PC-3 (cell line): ENCODE results near the gene ARHGAP23. TPM values are rescaled to one million over a fixed set of nuclear protein-coding genes. Genes with fewer than 3 reads are reported as not detected.

Experiments used
- ATAC-seq: fragments of 200-7000 bp; cut with Tn5 transposase; 2 replicates; pipeline ENCODE4 v1.9.1; 2020; ENCODE audit warnings: mild to moderate bottlenecking, moderate library complexity
- BruUV-seq: library from RNA; stranded (reverse); fragments of 400-500 nt; replicated peaks from 2 replicates; lab custom pipeline; 2021; lab: Mats Ljungman, UMichigan
- CTCF ChIA-PET: fragments of 300-600 bp; sonication (Branson Sonifier 250); formaldehyde crosslinking; loops from one replicate; lab custom pipeline; 2022; ENCODE audit warnings: antibody characterized with exemption; lab: Charles Lee
- POLR2A ChIA-PET: fragments of 300-600 bp; sonication (Branson Sonifier 250); formaldehyde crosslinking; loops from one replicate; lab custom pipeline; 2022; ENCODE audit warnings: antibody characterized with exemption; ENCODE audit not compliant: unreplicated experiment; lab: Charles Lee
- DNase-seq: peaks from one replicate; pipeline ENCODE4 v3.0.0-alpha.2; 2015
- H2AFZ ChIP-seq: fragments of 300-600 bp; sonication (generic); 2 replicates; pipeline ENCODE4 v1.6.0; 2016; ENCODE audit warnings: antibody characterized with exemption, low read length
- H3F3A ChIP-seq: fragments of 300-600 bp; sonication (generic); one replicate; pipeline ENCODE4 v1.6.0; 2017; ENCODE audit warnings: antibody characterized with exemption, low read length, control low read depth, mild to moderate bottlenecking; ENCODE audit not compliant: unreplicated experiment
- H3K27ac ChIP-seq: fragments of 300-600 bp; sonication (generic); 2 replicates; pipeline ENCODE4 v1.5.1; 2016; ENCODE audit warnings: mild to moderate bottlenecking, low read length
- H3K27me3 ChIP-seq: fragments of 300-600 bp; sonication (generic); 2 replicates; pipeline ENCODE4 v1.6.1; 2016; ENCODE audit warnings: low read length, mixed read lengths
- H3K36me3 ChIP-seq: fragments of 300-600 bp; sonication (generic); 2 replicates; pipeline ENCODE4 v1.6.1; 2016; ENCODE audit warnings: low read depth, mixed run types, low read length, mixed read lengths
- H3K4me1 ChIP-seq: fragments of 300-600 bp; sonication (generic); 2 replicates; pipeline ENCODE4 v1.5.1; 2016; ENCODE audit warnings: low read length; ENCODE audit not compliant: insufficient read depth
- H3K4me2 ChIP-seq: fragments of 300-600 bp; sonication (generic); 2 replicates; pipeline ENCODE4 v1.6.0; 2016; ENCODE audit warnings: low read length
- H3K4me3 ChIP-seq: fragments of 300-600 bp; sonication (generic); 2 replicates; pipeline ENCODE4 v1.5.1; 2016; ENCODE audit warnings: mild to moderate bottlenecking, low read length, mixed read lengths
- H3K79me2 ChIP-seq: fragments of 300-600 bp; sonication (generic); 2 replicates; pipeline ENCODE4 v1.6.1; 2017; ENCODE audit warnings: low read length, mixed read lengths
- H3K9ac ChIP-seq: fragments of 300-600 bp; sonication (generic); 2 replicates; pipeline ENCODE4 v1.6.0; 2016; ENCODE audit warnings: mild to moderate bottlenecking, low read length
- H3K9me2 ChIP-seq: fragments of 300-600 bp; sonication (generic); replicated peaks from 2 replicates; pipeline ENCODE4 v1.6.1; 2016; ENCODE audit warnings: mixed run types, low read length, mixed read lengths
- H3K9me3 ChIP-seq: fragments of 300-600 bp; sonication (generic); 2 replicates; pipeline ENCODE4 v1.6.1; 2016; ENCODE audit warnings: low read length, mixed read lengths
- H4K20me1 ChIP-seq: fragments of 300-600 bp; sonication (generic); 2 replicates; pipeline ENCODE4 v1.6.1; 2016; ENCODE audit warnings: low read length, mixed read lengths
- CTCF ChIP-seq: fragments of 300-600 bp; sonication (generic); conservative IDR thresholded peaks from 2 replicates; pipeline ENCODE4 v1.5.1; 2017; ENCODE audit warnings: antibody characterized with exemption, low read depth, mild to moderate bottlenecking, low read length
- EZH2 ChIP-seq: fragments of 300-600 bp; sonication (generic); IDR thresholded peaks from one replicate; pipeline ENCODE4 v1.6.1; 2017; ENCODE audit warnings: antibody characterized with exemption, mild to moderate bottlenecking, low read length; ENCODE audit not compliant: unreplicated experiment
- EZH2phosphoT487 ChIP-seq: fragments of 300-600 bp; sonication (generic); IDR thresholded peaks from 2 replicates; pipeline ENCODE4 v1.6.1; 2018; ENCODE audit warnings: mild to moderate bottlenecking, antibody characterized with exemption, low read length, borderline replicate concordance
- intact Hi-C: fragments of 100-400 bp; cut with micrococcal nuclease; formaldehyde crosslinking; loops from 2 replicates; pipeline ENCODE4 v1.9.0; 2023
- total RNA-seq: library from RNA; depleted of rRNA; stranded (reverse); fragments of >200 nt; gene quantifications from 2 replicates; pipeline ENCODE4 v1.2.3, GENCODE V29; 2014

The ARHGAP23 gene
- total RNA-seq, 1 experiment from 2014 or later = 9.0 TPM

- no peak overlapping the region for H3K4me2 ChIP-seq
- no peaks in the 10 kb centered on the region for H3K27me3 ChIP-seq
- no peak overlapping the region for H3K27ac ChIP-seq
- ATAC-seq (no peak), DNase-seq (no peak)
- no peaks in the 10 kb centered on the region for H3K4me1 ChIP-seq
- POLR2A ChIA-PET = no interaction called here
- H3K36me3 ChIP-seq = no peaks in the 10 kb centered on the region
- no peaks in the 10 kb centered on the region for H3K9me3 ChIP-seq
- no peaks in the 10 kb centered on the region for H3K9me2 ChIP-seq
- no peak for TF ChIP-seq EZH2phosphoT487
- no peak for TF ChIP-seq CTCF
- BruUV-seq = no TSS peak
- no peak overlapping the region for H2AFZ ChIP-seq
- intact Hi-C loops = no loop called here
- no peaks in the 10 kb centered on the region for H3K79me2 ChIP-seq
- CTCF ChIA-PET = no interaction called here
- no peaks in the 10 kb centered on the region for H4K20me1 ChIP-seq
- no peak overlapping the region for H3K9ac ChIP-seq
- no peak overlapping the region for H3K4me3 ChIP-seq
- H3F3A ChIP-seq = no peaks in the 10 kb centered on the region
Measured at GRCh38 chr17:38440614-38441397, 12.5 kb downstream of the ARHGAP23 start.

- H3K36me3 ChIP-seq = no peaks in the 10 kb centered on the region
- no peaks in the 10 kb centered on the region for H3K9me3 ChIP-seq
- POLR2A ChIA-PET = no interaction called here
- no peak overlapping the region for H2AFZ ChIP-seq
- H3K27me3 ChIP-seq = no peaks in the 10 kb centered on the region
- no peak overlapping the region for H3K9ac ChIP-seq
- H3K4me2 ChIP-seq = no peak overlapping the region
- no peak overlapping the region for H3K4me3 ChIP-seq
- TF ChIP-seq CTCF (no peak), EZH2 (no peak), EZH2phosphoT487 (no peak)
- no peak overlapping the region for H3K27ac ChIP-seq
- BruUV-seq = no TSS peak
- no peaks in the 10 kb centered on the region for H3K4me1 ChIP-seq
- no peaks in the 10 kb centered on the region for H3F3A ChIP-seq
- H4K20me1 ChIP-seq = no peaks in the 10 kb centered on the region
- no peaks in the 10 kb centered on the region for H3K9me2 ChIP-seq
- no peaks in the 10 kb centered on the region for H3K79me2 ChIP-seq
- DNase-seq (no peak), ATAC-seq (no peak)
- intact Hi-C loops = no loop called here
- CTCF ChIA-PET = interaction anchor here (0.7 kb wide), 1 partner anchor 20 kb away, joined by 3 read pairs; no protein-coding TSS in a partner anchor
Measured at GRCh38 chr17:38441429-38442061, 13.3 kb downstream of the ARHGAP23 start.

GRCh38 chr17:38442548-38442947 lies 14.3 kb downstream of the ARHGAP23 start:
- BruUV-seq = no TSS peak
- Histone ChIP-seq H4K20me1 (no peaks in the 10 kb centered on the region), H3K4me1 (no peaks in the 10 kb centered on the region), H3K4me3 (no peak overlapping the region), H2AFZ (no peak overlapping the region), H3K4me2 (no peak overlapping the region), H3K9me3 (no peaks in the 10 kb centered on the region), H3F3A (no peaks in the 10 kb centered on the region), H3K36me3 (no peaks in the 10 kb centered on the region), H3K79me2 (no peaks in the 10 kb centered on the region), H3K9me2 (no peaks in the 10 kb centered on the region), H3K27me3 (no peaks in the 10 kb centered on the region), H3K9ac (no peak overlapping the region), H3K27ac (no peak overlapping the region)
- ChIA-PET POLR2A (no interaction called here), CTCF (interaction anchor here (0.7 kb wide), 1 partner anchor 21 kb away, joined by 3 read pairs; no protein-coding TSS in a partner anchor)
- intact Hi-C loops = no loop called here
- ATAC-seq (no peak), DNase-seq (no peak)
- TF ChIP-seq EZH2 = no peak
- TF ChIP-seq CTCF = no peak
- TF ChIP-seq EZH2phosphoT487 = no peak
